GM18520 (cell line): ENCODE measurements around the gene ZFAND2A.
"Not testable (repeated sequence)": the region's sequence is repeated elsewhere in the genome, so short reads cannot be mapped to it uniquely, and the experiment has no call there.

Experiments used
- ATAC-seq: cut with Tn5 transposase; IDR thresholded peaks from one replicate; pipeline ENCODE4 v1.9.1; 2021; ENCODE audit not compliant: unreplicated experiment

ZFAND2A gene

GRCh38 chr7:1127001-1127400 is 33.0 kb downstream of the ZFAND2A start:
- ATAC-seq = no peak

GRCh38 chr7:1125603-1125969 is 34.4 kb downstream of the ZFAND2A start:
- no peak for ATAC-seq

GRCh38 chr7:1124816-1125602 is 35.0 kb downstream of the ZFAND2A start:
- ATAC-seq = no peak

- ATAC-seq = no peak
Observed at GRCh38 chr7:1124164-1124563, 35.8 kb downstream of the ZFAND2A start.

GRCh38 chr7:1123715-1124114 is 36.3 kb downstream of the ZFAND2A start:
- no peak for ATAC-seq

GRCh38 chr7:1122832-1123501 is 37.0 kb downstream of the ZFAND2A start:
- no peak for ATAC-seq

- no peak for ATAC-seq
Observed at GRCh38 chr7:1121886-1122831, 37.8 kb downstream of the ZFAND2A start.

GRCh38 chr7:1121476-1121875 is 38.5 kb downstream of the ZFAND2A start:
- ATAC-seq = no peak

- no peak for ATAC-seq
Observed at GRCh38 chr7:1120791-1121190, 39.2 kb downstream of the ZFAND2A start.

- ATAC-seq = no peak
Observed at GRCh38 chr7:1119201-1119600, 40.8 kb downstream of the ZFAND2A start.

- no peak for ATAC-seq
Observed at GRCh38 chr7:1117321-1117928, 42.6 kb downstream of the ZFAND2A start.

- ATAC-seq = not testable (repeated sequence)
Observed at GRCh38 chr7:1116383-1117008, 43.5 kb downstream of the ZFAND2A start.

GRCh38 chr7:1115171-1116045 is 44.6 kb downstream of the ZFAND2A start:
- ATAC-seq = not testable (repeated sequence)

GRCh38 chr7:1114505-1114904 is 45.5 kb downstream of the ZFAND2A start:
- no peak for ATAC-seq

- ATAC-seq = no peak
Observed at GRCh38 chr7:1114088-1114487, 45.9 kb downstream of the ZFAND2A start.

GRCh38 chr7:1113548-1113885 is 46.5 kb downstream of the ZFAND2A start:
- no peak for ATAC-seq

GRCh38 chr7:1112625-1113547 is 47.1 kb downstream of the ZFAND2A start:
- no peak for ATAC-seq

- no peak for ATAC-seq
Observed at GRCh38 chr7:1112109-1112508, 47.9 kb downstream of the ZFAND2A start.

- no peak for ATAC-seq
Observed at GRCh38 chr7:1111156-1111555, 48.8 kb downstream of the ZFAND2A start.
